ENCODE results near the gene CRAMP1.

GRCh38 chr16:1596516-1596915 lies 15.6 kb upstream of the CRAMP1 start:
- no peak for TF ChIP-seq CTCF (IDR thresholded peaks at IDR 0.05 in 8 of 11, conservative IDR thresholded peaks at IDR 0.05 in 3 of 11)
- TF ChIP-seq POLR2AphosphoS5 (IDR thresholded peaks at IDR 0.05) = no peak
